Omental fat pad (tissue), 4 donors: ENCODE measurements around the gene SH3GLB2. TPM values are rescaled to one million over a fixed set of nuclear protein-coding genes. Genes with fewer than 3 reads are reported as not detected.

Source experiments
- ATAC-seq: fragments of 150-250 bp; one replicate; pipeline ENCODE4 v1.9.1; 2016; ENCODE audit warnings: mild to moderate bottlenecking, moderate library complexity; ENCODE audit not compliant: low FRiP score
- DNase-seq: peaks from one replicate; pipeline ENCODE4 v3.0.0-alpha.2; 2019; ENCODE audit warnings: low spot score
- CTCF ChIP-seq, 3 donors: fragments of 450-650 bp; IDR thresholded peaks; one replicate each; pipeline ENCODE4 v1.5.1; 2016 to 2017; ENCODE audit warnings: antibody characterized with exemption in 3 of 3, mild to moderate bottlenecking in 3 of 3, moderate library complexity in 2 of 3
- total RNA-seq, 4 donors: library from RNA; depleted of rRNA; stranded (reverse); fragments of >200 nt; gene quantifications; one replicate each; pipeline ENCODE4 v1.1.0, GENCODE V29; 2016

Gene SH3GLB2
- total RNA-seq, 4 donors from 2014 or later = 55.5 to 75.5 (median 65.1) TPM

- DNase-seq = no peak
- no peak for ATAC-seq
- no peak for TF ChIP-seq CTCF (IDR thresholded peaks at IDR 0.05)
Measured at GRCh38 chr9:129021091-129021490, 7.0 kb downstream of the SH3GLB2 start.

GRCh38 chr9:129014608-129015007, 13.5 kb downstream of the SH3GLB2 start:
- DNase-seq (no peak), ATAC-seq (no peak)
- TF ChIP-seq CTCF (IDR thresholded peaks at IDR 0.05) = no peak

GRCh38 chr9:129014124-129014523, 14.0 kb downstream of the SH3GLB2 start:
- TF ChIP-seq CTCF (IDR thresholded peaks at IDR 0.05) = no peak
- DNase-seq (no peak), ATAC-seq (no peak)

GRCh38 chr9:129013674-129014073, 14.5 kb downstream of the SH3GLB2 start:
- no peak for TF ChIP-seq CTCF (IDR thresholded peaks at IDR 0.05)
- no peak for ATAC-seq
- no peak for DNase-seq

- no peak for TF ChIP-seq CTCF (IDR thresholded peaks at IDR 0.05)
- no peak for DNase-seq
- no peak for ATAC-seq
Measured at GRCh38 chr9:129012893-129013448, 15.2 kb downstream of the SH3GLB2 start.

GRCh38 chr9:129012343-129012742, 15.8 kb downstream of the SH3GLB2 start:
- DNase-seq = no peak
- no peak for ATAC-seq
- no peak for TF ChIP-seq CTCF (IDR thresholded peaks at IDR 0.05)

- TF ChIP-seq CTCF (IDR thresholded peaks at IDR 0.05) = no peak
- DNase-seq = no peak
Measured at GRCh38 chr9:129011761-129012181, 16.4 kb downstream of the SH3GLB2 start.

More at GRCh38 chr9:129011761-129012181, 16.4 kb downstream of the SH3GLB2 start:
- ATAC-seq = no peak
